Caco-2 (cell line): ENCODE results near the gene CECR2. TPM values are rescaled to one million over a fixed set of nuclear protein-coding genes. Genes with fewer than 3 reads are reported as not detected.

Experiments
- BruUV-seq: library from RNA; stranded (reverse); fragments of 400-500 nt; replicated peaks from 2 replicates; lab custom pipeline; 2021; lab: Mats Ljungman, UMichigan
- CTCF ChIA-PET: fragments of 300-600 bp; sonication (Branson Sonifier 250); formaldehyde crosslinking; loops from one replicate; lab custom pipeline; 2022; ENCODE audit warnings: antibody characterized with exemption; lab: Charles Lee
- POLR2A ChIA-PET: fragments of 300-600 bp; sonication (Branson Sonifier 250); formaldehyde crosslinking; loops from one replicate; lab custom pipeline; 2022; ENCODE audit warnings: antibody characterized with exemption; lab: Charles Lee
- DNase-seq, 2 experiments: peaks; one replicate each; pipeline versions ENCODE4 v3.0.0 to v3.0.0-alpha.2; 2020 to 2022
- H3K27me3 ChIP-seq: replicated peaks from 2 replicates; pipeline ENCODE4 v1.6.0; 2011; ENCODE audit warnings: low read length; ENCODE audit not compliant: control insufficient read depth, insufficient read depth
- H3K36me3 ChIP-seq: 2 replicates; pipeline ENCODE4 v1.5.1; 2011; ENCODE audit warnings: low read length; ENCODE audit not compliant: control insufficient read depth, insufficient read depth
- H3K4me1 ChIP-seq: fragments of 250-450 bp; sonication (Bioruptor Pico); 2 replicates; pipeline ENCODE4 v1.5.1; 2020; ENCODE audit warnings: mild to moderate bottlenecking
- H3K4me3 ChIP-seq: 2 replicates; pipeline ENCODE4 v1.5.1; 2011; ENCODE audit warnings: low read depth, mild to moderate bottlenecking, control low read depth, low read length
- H3K9me3 ChIP-seq: fragments of 250-450 bp; sonication (Bioruptor Pico); 2 replicates; pipeline ENCODE4 v1.5.1; 2020; ENCODE audit warnings: mild to moderate bottlenecking, moderate library complexity
- H3K27ac Mint-ChIP-seq: one replicate; pipeline ENCODE4 v1.8.0; 2022; ENCODE audit warnings: mixed read lengths; ENCODE audit not compliant: unreplicated experiment
- H3K27me3 Mint-ChIP-seq: one replicate; pipeline ENCODE4 v1.8.0; 2022; ENCODE audit warnings: mixed read lengths; ENCODE audit not compliant: insufficient read depth, unreplicated experiment
- H3K36me3 Mint-ChIP-seq: one replicate; pipeline ENCODE4 v1.8.0; 2022; ENCODE audit warnings: mild to moderate bottlenecking, mixed read lengths; ENCODE audit not compliant: insufficient read depth, unreplicated experiment
- H3K4me1 Mint-ChIP-seq: one replicate; pipeline ENCODE4 v1.8.0; 2022; ENCODE audit warnings: low read depth, mixed read lengths; ENCODE audit not compliant: unreplicated experiment
- H3K4me3 Mint-ChIP-seq: one replicate; pipeline ENCODE4 v1.8.0; 2022; ENCODE audit warnings: mild to moderate bottlenecking, moderate library complexity, mixed read lengths; ENCODE audit not compliant: unreplicated experiment
- H3K9me3 Mint-ChIP-seq: one replicate; pipeline ENCODE4 v1.8.0; 2022; ENCODE audit warnings: mixed read lengths; ENCODE audit not compliant: unreplicated experiment
- intact Hi-C: fragments of 100-400 bp; cut with micrococcal nuclease; formaldehyde crosslinking; loops from one replicate; pipeline ENCODE4 v1.10.0; 2022; ENCODE audit not compliant: unreplicated experiment
- total RNA-seq: library from RNA; stranded (reverse); gene quantifications from 2 replicates; pipeline ENCODE4 v1.2.3, GENCODE V29; 2022
- TF ChIP-seq, protein P1 (sequence below), 2 experiments: fragments of 200-600 bp in 1 of 2; IDR thresholded peaks; 1 replicate in 1 of 2; 2 replicates in 1 of 2; pipeline versions ENCODE4 v1.5.1 to v1.8.0; 2011 to 2022; ENCODE audit warnings: antibody characterized with exemption in 1 of 2, control low read depth in 1 of 2, inconsistent platforms in 1 of 2, low read depth in 1 of 2, low read length in 1 of 2, mild to moderate bottlenecking in 1 of 2, moderate library complexity in 1 of 2; ENCODE audit not compliant: insufficient read depth in 1 of 2, severe bottlenecking in 1 of 2, unreplicated experiment in 1 of 2

Gene CECR2
- total RNA-seq, 1 experiment from 2014 or later: 1.1 TPM

- Mint-ChIP-seq H3K4me3 (no peak overlapping the region), H3K27ac (no peak overlapping the region), H3K36me3 (no peaks in the 10 kb centered on the region), H3K27me3 (peaks cover 14% of the 10 kb centered on the region), H3K9me3 (no peaks in the 10 kb centered on the region), H3K4me1 (no peaks in the 10 kb centered on the region)
- ChIA-PET CTCF (no interaction called here), POLR2A (no interaction called here)
- Histone ChIP-seq H3K36me3 (no peaks in the 10 kb centered on the region), H3K4me1 (no peaks in the 10 kb centered on the region), H3K27me3 (no peaks in the 10 kb centered on the region), H3K9me3 (no peaks in the 10 kb centered on the region), H3K4me3 (no peak overlapping the region)
- no TSS peak for BruUV-seq
- TF ChIP-seq, protein P1, sequence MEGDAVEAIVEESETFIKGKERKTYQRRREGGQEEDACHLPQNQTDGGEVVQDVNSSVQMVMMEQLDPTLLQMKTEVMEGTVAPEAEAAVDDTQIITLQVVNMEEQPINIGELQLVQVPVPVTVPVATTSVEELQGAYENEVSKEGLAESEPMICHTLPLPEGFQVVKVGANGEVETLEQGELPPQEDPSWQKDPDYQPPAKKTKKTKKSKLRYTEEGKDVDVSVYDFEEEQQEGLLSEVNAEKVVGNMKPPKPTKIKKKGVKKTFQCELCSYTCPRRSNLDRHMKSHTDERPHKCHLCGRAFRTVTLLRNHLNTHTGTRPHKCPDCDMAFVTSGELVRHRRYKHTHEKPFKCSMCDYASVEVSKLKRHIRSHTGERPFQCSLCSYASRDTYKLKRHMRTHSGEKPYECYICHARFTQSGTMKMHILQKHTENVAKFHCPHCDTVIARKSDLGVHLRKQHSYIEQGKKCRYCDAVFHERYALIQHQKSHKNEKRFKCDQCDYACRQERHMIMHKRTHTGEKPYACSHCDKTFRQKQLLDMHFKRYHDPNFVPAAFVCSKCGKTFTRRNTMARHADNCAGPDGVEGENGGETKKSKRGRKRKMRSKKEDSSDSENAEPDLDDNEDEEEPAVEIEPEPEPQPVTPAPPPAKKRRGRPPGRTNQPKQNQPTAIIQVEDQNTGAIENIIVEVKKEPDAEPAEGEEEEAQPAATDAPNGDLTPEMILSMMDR (IDR thresholded peaks at IDR 0.05; ENCODE audit: insufficient read depth in 1 of 2, low read depth in 1 of 2, low read length in 1 of 2, severe bottlenecking in 1 of 2, unreplicated experiment in 1 of 2): no peak
- no peak for DNase-seq
- intact Hi-C loops: no loop called here
Observed at GRCh38 chr22:17475318-17476230, 106.3 kb downstream of the CECR2 start.

- intact Hi-C loops: no loop called here
- ChIA-PET POLR2A (interaction anchor here (0.6 kb wide), 1 partner anchor 273 kb away, joined by 3 read pairs; no protein-coding TSS in a partner anchor), CTCF (no interaction called here)
- Mint-ChIP-seq H3K27me3 (peaks cover 9% of the 10 kb centered on the region), H3K27ac (no peak overlapping the region), H3K9me3 (no peaks in the 10 kb centered on the region), H3K4me3 (no peak overlapping the region), H3K36me3 (no peaks in the 10 kb centered on the region), H3K4me1 (no peaks in the 10 kb centered on the region)
- Histone ChIP-seq H3K27me3 (no peaks in the 10 kb centered on the region), H3K9me3 (no peaks in the 10 kb centered on the region), H3K4me3 (no peak overlapping the region), H3K4me1 (no peaks in the 10 kb centered on the region), H3K36me3 (no peaks in the 10 kb centered on the region)
- TF ChIP-seq, protein P1 (IDR thresholded peaks at IDR 0.05; ENCODE audit: insufficient read depth in 1 of 2, low read depth in 1 of 2, low read length in 1 of 2, severe bottlenecking in 1 of 2, unreplicated experiment in 1 of 2): no peak
- BruUV-seq: no TSS peak
- no peak for DNase-seq
Observed at GRCh38 chr22:17476838-17477237, 107.6 kb downstream of the CECR2 start.

GRCh38 chr22:17477391-17477833, 108.2 kb downstream of the CECR2 start:
- TF ChIP-seq, protein P1 (IDR thresholded peaks at IDR 0.05; ENCODE audit: insufficient read depth in 1 of 2, low read depth in 1 of 2, low read length in 1 of 2, severe bottlenecking in 1 of 2, unreplicated experiment in 1 of 2): no peak
- H3K27me3 Mint-ChIP-seq: peaks cover 7% of the 10 kb centered on the region
- no peaks in the 10 kb centered on the region for H3K4me1 Mint-ChIP-seq
- no peak overlapping the region for H3K27ac Mint-ChIP-seq
- ChIA-PET POLR2A (interaction anchor here (0.6 kb wide), 1 partner anchor 274 kb away, joined by 3 read pairs; no protein-coding TSS in a partner anchor), CTCF (no interaction called here)
- Histone ChIP-seq H3K4me1 (no peaks in the 10 kb centered on the region), H3K9me3 (no peaks in the 10 kb centered on the region), H3K36me3 (no peaks in the 10 kb centered on the region), H3K27me3 (no peaks in the 10 kb centered on the region), H3K4me3 (no peak overlapping the region)
- BruUV-seq: no TSS peak
- H3K36me3 Mint-ChIP-seq: no peaks in the 10 kb centered on the region
- peak in 1 of 2 experiments; percentile 8 for DNase-seq
- peak overlapping the region; percentile 12 for H3K4me3 Mint-ChIP-seq
- no peaks in the 10 kb centered on the region for H3K9me3 Mint-ChIP-seq
- intact Hi-C loops: no loop called here
